GM06990 (cell line): ENCODE measurements around the gene AMELY.
"Not testable (repeated sequence)": the region's sequence is repeated elsewhere in the genome, so short reads cannot be mapped to it uniquely, and the experiment has no call there.

ENCODE experiments used
- DNase-seq: peaks from one replicate; pipeline ENCODE4 v3.0.0-alpha.2; 2011; ENCODE audit not compliant: insufficient read length; ENCODE audit errors: extremely low read depth
- H3K27me3 ChIP-seq: replicated peaks from 2 replicates; pipeline ENCODE4 v1.6.0; 2011; ENCODE audit warnings: low read length; ENCODE audit not compliant: control insufficient read depth, insufficient read depth
- H3K36me3 ChIP-seq: 2 replicates; pipeline ENCODE4 v1.5.1; 2011; ENCODE audit warnings: low read length; ENCODE audit not compliant: control insufficient read depth, insufficient read depth
- H3K4me3 ChIP-seq: replicated peaks from 2 replicates; pipeline ENCODE4 v1.5.1; 2011; ENCODE audit warnings: low read depth, mild to moderate bottlenecking, control low read depth, low read length
- CTCF ChIP-seq: IDR thresholded peaks from 2 replicates; pipeline ENCODE4 v1.5.1; 2011; ENCODE audit warnings: low read length, control low read depth, mild to moderate bottlenecking, inconsistent platforms; ENCODE audit not compliant: insufficient read depth, poor library complexity, severe bottlenecking

AMELY gene

GRCh38 chrY:6894496-6894895 is 17.1 kb downstream of the AMELY start:
- Histone ChIP-seq H3K36me3 (no peaks in the 10 kb centered on the region), H3K4me3 (no peak overlapping the region), H3K27me3 (no peaks in the 10 kb centered on the region)
- no peak for TF ChIP-seq CTCF
- DNase-seq = no peak

DNA sequence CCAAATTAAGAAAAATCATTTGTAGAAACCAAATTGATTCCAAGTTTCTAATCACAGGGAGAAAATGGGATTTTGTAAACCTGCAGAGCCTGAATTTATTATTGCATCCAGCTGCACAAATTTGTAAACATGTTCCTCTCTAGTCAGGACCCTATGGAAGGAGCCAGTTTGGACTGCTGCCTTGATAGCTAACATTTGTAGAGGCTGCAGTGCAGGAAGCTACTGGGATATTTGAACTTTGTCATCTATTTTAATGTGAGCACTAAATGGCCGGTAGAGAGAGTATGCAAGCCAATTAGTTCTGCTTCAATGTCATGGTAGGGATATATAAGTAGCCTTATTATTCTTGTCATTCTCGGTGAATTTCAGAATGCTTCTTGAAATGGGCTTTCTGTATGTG is 62.2 kb downstream of the AMELY start:
- no peaks in the 10 kb centered on the region for H3K36me3 ChIP-seq
- no peak for DNase-seq
- no peak for TF ChIP-seq CTCF
- H3K27me3 ChIP-seq = no peaks in the 10 kb centered on the region
- H3K4me3 ChIP-seq = no peak overlapping the region

DNA sequence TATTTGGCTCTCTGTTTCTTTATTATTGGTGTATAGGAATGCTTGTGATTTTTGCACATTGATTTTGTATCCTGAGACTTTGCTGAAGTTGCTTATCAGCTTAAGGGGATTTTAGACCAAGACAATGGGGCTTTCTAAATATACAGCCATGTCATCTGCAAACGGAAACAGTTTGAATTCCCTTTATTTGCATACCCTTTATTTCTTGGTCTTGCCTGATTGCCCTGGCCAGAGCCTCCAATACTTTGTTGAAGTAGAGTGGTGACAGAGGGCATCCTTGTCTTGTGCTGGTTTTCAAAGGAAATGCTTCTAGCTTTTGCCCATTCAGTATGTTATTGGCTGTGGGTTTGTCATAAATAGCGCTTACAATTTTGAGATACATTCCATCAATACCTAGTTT is 68.9 kb downstream of the AMELY start:
- not testable (repeated sequence) for H3K4me3 ChIP-seq, DNase-seq, H3K27me3 ChIP-seq, H3K36me3 ChIP-seq
